ENCODE results near the gene TMPRSS3.

TMPRSS3 gene

DNA sequence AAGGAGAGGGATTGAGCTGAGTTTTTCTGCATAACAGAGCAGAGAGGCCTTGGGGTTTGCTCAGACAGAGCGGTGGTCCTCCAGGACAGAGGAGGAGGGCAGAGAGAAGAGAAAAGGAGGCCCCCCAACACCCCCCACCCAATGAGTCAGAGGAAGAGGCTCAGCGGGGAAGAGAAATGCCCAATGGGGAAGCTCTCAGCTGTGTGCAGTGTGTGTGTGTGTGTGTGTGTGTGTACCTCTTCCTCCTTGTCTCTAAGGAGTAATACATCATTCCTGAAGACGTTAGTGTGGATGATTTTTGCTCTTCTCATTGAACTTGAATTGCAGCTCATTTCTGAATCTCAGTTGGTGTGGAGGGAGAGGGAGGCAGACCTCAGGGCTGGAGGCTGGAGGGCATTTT lies 8.7 kb downstream of the TMPRSS3 start:
- Histone ChIP-seq H3K9me3 (ENCODE audit: insufficient read depth, low read length) (no peaks in the 10 kb centered on the region), H3K36me3 (ENCODE audit: insufficient read depth, insufficient read length, low read length) (no peaks in the 10 kb centered on the region), H3K27me3 (ENCODE audit: insufficient read depth, insufficient read length) (no peaks in the 10 kb centered on the region), H3K4me1 (ENCODE audit: insufficient read depth, insufficient read length) (peaks cover 16% of the 10 kb centered on the region), H3K4me3 (ENCODE audit: insufficient read length, low read depth) (no peak overlapping the region), H3K9ac (ENCODE audit: insufficient read length, low read depth) (no peak overlapping the region)
- TF ChIP-seq SUZ12 (IDR thresholded peaks at IDR 0.05; ENCODE audit: extremely low read depth, insufficient read depth, insufficient read length) (no peak), ZNF274 (IDR thresholded peaks at IDR 0.05; ENCODE audit: low read depth, low read length) (no peak), YY1 (IDR thresholded peaks at IDR 0.05; ENCODE audit: insufficient read depth, insufficient read length) (no peak)
- no peak for DNase-seq (ENCODE audit: low read depth, low spot score)

DNA sequence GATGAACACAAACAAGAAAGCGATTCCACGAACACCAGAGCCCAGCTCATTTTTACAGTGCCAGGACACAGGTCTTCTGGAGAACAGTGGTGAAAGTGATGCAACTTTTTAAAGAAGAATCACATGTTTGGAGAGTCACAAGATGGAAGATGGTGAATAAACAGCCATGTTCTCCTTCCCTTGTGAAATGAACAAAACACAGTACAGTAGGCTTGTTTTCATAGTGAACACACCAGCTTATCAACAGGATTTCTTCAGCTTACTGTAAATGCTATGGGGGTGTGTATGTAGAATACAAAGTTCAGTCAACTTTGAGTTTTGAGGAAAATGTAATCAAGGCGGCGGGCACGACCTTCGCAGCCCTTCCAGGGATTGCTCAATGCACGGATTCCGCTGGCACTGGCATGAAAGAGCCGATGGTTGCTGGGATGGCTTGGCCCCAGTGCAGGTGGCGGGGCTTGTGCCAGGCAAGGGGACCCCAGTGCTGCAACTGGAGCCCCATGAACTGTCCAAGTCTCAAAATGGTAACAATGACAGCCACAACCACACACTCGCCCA lies 9.7 kb downstream of the TMPRSS3 start:
- no peak for TF ChIP-seq YY1 (IDR thresholded peaks at IDR 0.05; ENCODE audit: insufficient read depth, insufficient read length)
- no peak for TF ChIP-seq ZNF274 (IDR thresholded peaks at IDR 0.05; ENCODE audit: low read depth, low read length)
- no peak for TF ChIP-seq SUZ12 (IDR thresholded peaks at IDR 0.05; ENCODE audit: extremely low read depth, insufficient read depth, insufficient read length)
- Histone ChIP-seq H3K4me3 (ENCODE audit: insufficient read length, low read depth) (no peak overlapping the region), H3K36me3 (ENCODE audit: insufficient read depth, insufficient read length, low read length) (no peaks in the 10 kb centered on the region), H3K9me3 (ENCODE audit: insufficient read depth, low read length) (no peaks in the 10 kb centered on the region), H3K4me1 (ENCODE audit: insufficient read depth, insufficient read length) (peaks cover 16% of the 10 kb centered on the region), H3K27me3 (ENCODE audit: insufficient read depth, insufficient read length) (no peaks in the 10 kb centered on the region), H3K9ac (ENCODE audit: insufficient read length, low read depth) (no peak overlapping the region)
- DNase-seq (ENCODE audit: low read depth, low spot score): no peak

- H3K9ac ChIP-seq (ENCODE audit: insufficient read length, low read depth): no peak overlapping the region
Measured at GRCh38 chr21:42385619-42386018, 10.2 kb downstream of the TMPRSS3 start.

GRCh38 chr21:42384989-42385388 lies 10.9 kb downstream of the TMPRSS3 start:
- Histone ChIP-seq H3K9me3 (ENCODE audit: insufficient read depth, low read length) (no peaks in the 10 kb centered on the region), H3K4me3 (ENCODE audit: insufficient read length, low read depth) (no peak overlapping the region), H3K27me3 (ENCODE audit: insufficient read depth, insufficient read length) (no peaks in the 10 kb centered on the region), H3K4me1 (ENCODE audit: insufficient read depth, insufficient read length) (peaks cover 16% of the 10 kb centered on the region), H3K9ac (ENCODE audit: insufficient read length, low read depth) (no peak overlapping the region), H3K36me3 (ENCODE audit: insufficient read depth, insufficient read length, low read length) (no peaks in the 10 kb centered on the region)
- no peak for TF ChIP-seq SUZ12 (IDR thresholded peaks at IDR 0.05; ENCODE audit: extremely low read depth, insufficient read depth, insufficient read length)
- no peak for TF ChIP-seq ZNF274 (IDR thresholded peaks at IDR 0.05; ENCODE audit: low read depth, low read length)
- no peak for TF ChIP-seq YY1 (IDR thresholded peaks at IDR 0.05; ENCODE audit: insufficient read depth, insufficient read length)
- no peak for DNase-seq (ENCODE audit: low read depth, low spot score)

More at GRCh38 chr21:42385619-42386018, 10.2 kb downstream of the TMPRSS3 start:
- no peaks in the 10 kb centered on the region for H3K9me3 ChIP-seq (ENCODE audit: insufficient read depth, low read length)
- H3K4me3 ChIP-seq (ENCODE audit: insufficient read length, low read depth): no peak overlapping the region
- DNase-seq (ENCODE audit: low read depth, low spot score): no peak
- no peak for TF ChIP-seq YY1 (IDR thresholded peaks at IDR 0.05; ENCODE audit: insufficient read depth, insufficient read length)
- TF ChIP-seq SUZ12 (IDR thresholded peaks at IDR 0.05; ENCODE audit: extremely low read depth, insufficient read depth, insufficient read length): no peak
- no peak for TF ChIP-seq ZNF274 (IDR thresholded peaks at IDR 0.05; ENCODE audit: low read depth, low read length)
- peaks cover 16% of the 10 kb centered on the region for H3K4me1 ChIP-seq (ENCODE audit: insufficient read depth, insufficient read length)
- H3K36me3 ChIP-seq (ENCODE audit: insufficient read depth, insufficient read length, low read length): no peaks in the 10 kb centered on the region
- no peaks in the 10 kb centered on the region for H3K27me3 ChIP-seq (ENCODE audit: insufficient read depth, insufficient read length)

- H3K27me3 ChIP-seq (ENCODE audit: insufficient read depth, insufficient read length): no peaks in the 10 kb centered on the region
- no peaks in the 10 kb centered on the region for H3K36me3 ChIP-seq (ENCODE audit: insufficient read depth, insufficient read length, low read length)
- no peak for DNase-seq (ENCODE audit: low read depth, low spot score)
- H3K4me3 ChIP-seq (ENCODE audit: insufficient read length, low read depth): no peak overlapping the region
- no peaks in the 10 kb centered on the region for H3K9me3 ChIP-seq (ENCODE audit: insufficient read depth, low read length)
- H3K9ac ChIP-seq (ENCODE audit: insufficient read length, low read depth): no peak overlapping the region
- peaks cover 14% of the 10 kb centered on the region for H3K4me1 ChIP-seq (ENCODE audit: insufficient read depth, insufficient read length)
- TF ChIP-seq SUZ12 (IDR thresholded peaks at IDR 0.05; ENCODE audit: extremely low read depth, insufficient read depth, insufficient read length) (no peak), YY1 (IDR thresholded peaks at IDR 0.05; ENCODE audit: insufficient read depth, insufficient read length) (no peak), ZNF274 (IDR thresholded peaks at IDR 0.05; ENCODE audit: low read depth, low read length) (no peak)
Measured at GRCh38 chr21:42384156-42384945, 11.5 kb downstream of the TMPRSS3 start.

DNA sequence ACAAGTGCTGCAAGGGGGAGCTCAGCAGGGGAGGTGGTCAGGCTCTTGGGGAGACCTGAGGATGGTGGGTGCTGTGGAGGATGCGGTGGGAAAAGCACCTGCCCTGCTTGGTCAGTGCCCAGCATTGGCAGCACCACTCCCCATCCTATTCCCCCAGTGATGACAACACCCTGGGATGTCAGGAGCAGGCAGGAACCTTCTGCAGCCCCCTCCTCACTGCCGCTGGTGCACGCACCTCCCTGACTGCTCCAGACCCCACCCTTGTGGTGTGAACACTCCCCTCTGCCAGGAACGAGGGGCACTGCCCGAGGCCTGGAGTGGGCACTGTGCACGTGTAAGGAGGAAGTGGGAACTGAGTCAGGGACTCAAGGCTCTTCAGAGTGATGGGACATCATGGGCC lies 12.5 kb downstream of the TMPRSS3 start:
- H3K9me3 ChIP-seq (ENCODE audit: insufficient read depth, low read length): no peaks in the 10 kb centered on the region

DNA sequence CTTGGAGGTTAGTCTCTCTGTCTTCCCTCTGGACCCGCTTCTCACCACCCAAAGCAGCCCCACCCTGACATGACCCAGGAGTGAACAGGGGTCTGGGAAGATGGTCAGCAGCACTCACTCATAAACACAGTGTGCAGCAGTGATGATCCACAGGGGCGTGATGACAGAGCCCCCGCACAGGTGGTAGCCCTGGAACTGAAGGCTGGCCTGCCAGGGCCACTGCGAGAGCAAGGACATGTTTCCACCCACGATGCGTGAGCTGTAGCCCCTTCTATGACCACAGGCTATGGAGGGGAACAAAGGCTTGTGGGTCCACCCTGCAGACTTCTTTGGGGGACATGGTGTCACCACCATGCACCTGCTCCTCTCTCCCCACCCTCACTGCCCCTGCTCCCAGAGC lies 12.9 kb downstream of the TMPRSS3 start:
- DNase-seq (ENCODE audit: low read depth, low spot score): no peak
- H3K36me3 ChIP-seq (ENCODE audit: insufficient read depth, insufficient read length, low read length): no peaks in the 10 kb centered on the region
- H3K4me1 ChIP-seq (ENCODE audit: insufficient read depth, insufficient read length): peaks cover 5% of the 10 kb centered on the region
- no peak for TF ChIP-seq YY1 (IDR thresholded peaks at IDR 0.05; ENCODE audit: insufficient read depth, insufficient read length)
- TF ChIP-seq SUZ12 (IDR thresholded peaks at IDR 0.05; ENCODE audit: extremely low read depth, insufficient read depth, insufficient read length): no peak
- no peak for TF ChIP-seq ZNF274 (IDR thresholded peaks at IDR 0.05; ENCODE audit: low read depth, low read length)
- H3K27me3 ChIP-seq (ENCODE audit: insufficient read depth, insufficient read length): no peaks in the 10 kb centered on the region
- H3K4me3 ChIP-seq (ENCODE audit: insufficient read length, low read depth): no peak overlapping the region
- no peak overlapping the region for H3K9ac ChIP-seq (ENCODE audit: insufficient read length, low read depth)
- no peaks in the 10 kb centered on the region for H3K9me3 ChIP-seq (ENCODE audit: insufficient read depth, low read length)

More for the DNA sequence above, 12.5 kb downstream of the TMPRSS3 start:
- TF ChIP-seq YY1 (IDR thresholded peaks at IDR 0.05; ENCODE audit: insufficient read depth, insufficient read length) (no peak), ZNF274 (IDR thresholded peaks at IDR 0.05; ENCODE audit: low read depth, low read length) (no peak), SUZ12 (IDR thresholded peaks at IDR 0.05; ENCODE audit: extremely low read depth, insufficient read depth, insufficient read length) (no peak)
- H3K4me1 ChIP-seq (ENCODE audit: insufficient read depth, insufficient read length): peaks cover 7% of the 10 kb centered on the region
- no peaks in the 10 kb centered on the region for H3K27me3 ChIP-seq (ENCODE audit: insufficient read depth, insufficient read length)
- no peak overlapping the region for H3K9ac ChIP-seq (ENCODE audit: insufficient read length, low read depth)
- no peaks in the 10 kb centered on the region for H3K36me3 ChIP-seq (ENCODE audit: insufficient read depth, insufficient read length, low read length)
- DNase-seq (ENCODE audit: low read depth, low spot score): no peak
- no peak overlapping the region for H3K4me3 ChIP-seq (ENCODE audit: insufficient read length, low read depth)

All from NT2/D1 (cell line).